K562 (cell line): ENCODE measurements around the gene GRIP1. TPM values are rescaled to one million over a fixed set of nuclear protein-coding genes. Genes with fewer than 3 reads are reported as not detected.

Experiments used
- ATAC-seq: fragments of 200-7000 bp; cut with Tn5 transposase; 3 replicates; pipeline ENCODE4 v1.9.1; 2020; ENCODE audit warnings: moderate library complexity
- BruUV-seq: library from RNA; stranded (reverse); fragments of 400-500 nt; replicated peaks from 2 replicates; lab custom pipeline; 2021; lab: Mats Ljungman, UMichigan
- CTCF ChIA-PET: fragments of 300-600 bp; formaldehyde crosslinking; extraction: SDS; loops from one replicate; lab custom pipeline; 2021; ENCODE audit warnings: low intra/inter-chr PET ratio; lab: Yijun Ruan, JAX
- POLR2A ChIA-PET: fragments of 300-600, 350-650 bp; sonication (Branson Sonifier 250); formaldehyde crosslinking; extraction: SDS; loops from one replicate; lab custom pipeline; 2021; ENCODE audit warnings: antibody characterized with exemption, inconsistent platforms; lab: Yijun Ruan, JAX
- DNase-seq, 4 experiments: peaks; one replicate each; pipeline versions ENCODE4 v3.0.0 to v3.0.0-alpha.2; 2011 to 2018; ENCODE audit warnings: low spot score in 3 of 4, mixed read lengths in 3 of 4; ENCODE audit errors: extremely low read depth in 1 of 4
- FAIRE-seq: peaks from 2 replicates; lab custom pipeline; 2011; peaks lifted over from hg19 to GRCh38; lab: Jason Lieb, UNC
- H2AFZ ChIP-seq: 2 replicates; pipeline ENCODE4 v1.6.0; 2011; ENCODE audit warnings: low read depth, low read length, control low read depth, inconsistent platforms
- H3K27ac ChIP-seq: fragments of 200-600 bp; 3 replicates; pipeline ENCODE4 v1.8.0; 2011; ENCODE audit warnings: low read depth, mild to moderate bottlenecking, control low read depth, inconsistent platforms, low read length, moderate library complexity, mixed read lengths; ENCODE audit errors: extremely low read depth
- H3K27me3 ChIP-seq, 2 experiments: fragments of 300-600 bp in 1 of 2; 2 replicates in 1 of 2; 3 replicates in 1 of 2; pipeline versions ENCODE4 v1.6.0 to v1.8.0; 2011; ENCODE audit warnings: inconsistent platforms in 2 of 2, low read length in 2 of 2, mild to moderate bottlenecking in 1 of 2, mixed read lengths in 1 of 2, moderate library complexity in 1 of 2; ENCODE audit not compliant: control insufficient read depth in 2 of 2, insufficient read depth in 2 of 2
- H3K36me3 ChIP-seq: fragments of 300-600 bp; 3 replicates; pipeline ENCODE4 v1.8.0; 2011; ENCODE audit warnings: mild to moderate bottlenecking, low read length, inconsistent platforms; ENCODE audit not compliant: control insufficient read depth, insufficient read depth
- H3K4me1 ChIP-seq, 2 experiments: fragments of 200-600 bp in 1 of 2; replicated peaks in 1 of 2; 2 replicates in 1 of 2; 3 replicates in 1 of 2; pipeline versions ENCODE4 v1.5.1 to v1.8.0; 2011; ENCODE audit warnings: inconsistent platforms in 2 of 2, low read length in 2 of 2, mild to moderate bottlenecking in 1 of 2, mixed read lengths in 1 of 2, moderate library complexity in 1 of 2; ENCODE audit not compliant: control insufficient read depth in 2 of 2, insufficient read depth in 2 of 2
- H3K4me2 ChIP-seq: 2 replicates; pipeline ENCODE4 v1.6.1; 2011; ENCODE audit warnings: low read length, control low read depth, inconsistent platforms, mixed read lengths; ENCODE audit not compliant: insufficient read depth
- H3K4me3 ChIP-seq: fragments of 200-600 bp; sonication (generic), shearing (Covaris generic); 2 replicates; pipeline ENCODE4 v1.5.1; 2016; ENCODE audit warnings: control low read depth, inconsistent platforms
- H3K79me2 ChIP-seq: fragments of 200-600 bp; 3 replicates; pipeline ENCODE4 v1.8.0; 2011; ENCODE audit warnings: low read length, inconsistent platforms; ENCODE audit not compliant: control insufficient read depth, insufficient read depth
- H3K9ac ChIP-seq, 2 experiments: 2 replicates each; pipeline versions ENCODE4 v1.6.0 to v1.6.1; 2011; ENCODE audit warnings: low read depth in 2 of 2, low read length in 2 of 2, control low read depth in 1 of 2, inconsistent platforms in 1 of 2, mild to moderate bottlenecking in 1 of 2, mixed read lengths in 1 of 2; ENCODE audit not compliant: insufficient read depth in 1 of 2
- H3K9me1 ChIP-seq: one replicate; pipeline ENCODE4 v1.6.0; 2011; ENCODE audit warnings: inconsistent platforms, mild to moderate bottlenecking, low read length, moderate library complexity; ENCODE audit not compliant: control insufficient read depth, insufficient read depth
- H3K9me3 ChIP-seq: replicated peaks from 2 replicates; pipeline ENCODE4 v1.5.1; 2011; ENCODE audit warnings: low read depth, low read length, inconsistent platforms; ENCODE audit not compliant: control insufficient read depth, insufficient read depth
- H4K20me1 ChIP-seq: replicated peaks from 2 replicates; pipeline ENCODE4 v1.6.1; 2011; ENCODE audit warnings: low read length, inconsistent platforms, mixed read lengths; ENCODE audit not compliant: control insufficient read depth, insufficient read depth
- BCOR ChIP-seq: fragments of 450-650 bp; IDR thresholded peaks from 2 replicates; pipeline ENCODE4 v1.6.1; 2016
- CC2D1A ChIP-seq: fragments of 450-650 bp; IDR thresholded peaks from 2 replicates; pipeline ENCODE4 v1.6.1; 2017; ENCODE audit warnings: mild to moderate bottlenecking
- CHCHD3 ChIP-seq: fragments of 250-450 bp; sonication (Bioruptor Pico); IDR thresholded peaks from 2 replicates; pipeline ENCODE4 v2.1.2; 2022; ENCODE audit warnings: mild to moderate bottlenecking
- KLF16 ChIP-seq: IDR thresholded peaks from 2 replicates; pipeline ENCODE4 v1.6.1; 2016; ENCODE audit warnings: antibody characterized with exemption
- ZNF175 ChIP-seq: fragments of 200-800 bp; sonication (Bioruptor generic); IDR thresholded peaks from 2 replicates; pipeline ENCODE4 v1.6.1; 2016; ENCODE audit warnings: low read depth, mild to moderate bottlenecking, missing genetic modification characterization, missing compliant biosample characterization
- ZNF57 ChIP-seq: fragments of 450-650 bp; formaldehyde crosslinking; IDR thresholded peaks from 2 replicates; pipeline ENCODE4 v1.4.0; 2020; ENCODE audit warnings: mild to moderate bottlenecking, moderate library complexity
- WGBS: fragments of 100-300 bp; shearing (Covaris generic); methylation state at CpG from one replicate; pipeline ENCODE4 v1.1.6; 2016; ENCODE audit warnings: low coverage, mixed read lengths; ENCODE audit not compliant: insufficient coverage; ENCODE audit errors: missing lambda C conversion rate; 5-methylcytosine and 5-hydroxymethylcytosine counted together
- in situ Hi-C: fragments of 300-500 bp; cut with MboI; formaldehyde crosslinking; loops from 4 replicates; pipeline ENCODE4 v1.15.0; 2018; ENCODE audit warnings: inconsistent platforms, mixed read lengths
- intact Hi-C: fragments of 100-400 bp; cut with micrococcal nuclease; formaldehyde crosslinking; loops from 2 replicates; pipeline ENCODE4 v1.14.2; 2022
- polyA plus RNA-seq, 8 experiments: library from polyadenylated mRNA; depleted of rRNA in 4 of 8; stranded (reverse) in 5 of 8; unstranded in 3 of 8; fragments of >200 nt; fragmentation: Nextera tagmentation in 2 of 8; fragmentation: Illumina TruSeq in 1 of 8; extraction: Ambion mirVana in 2 of 8; extraction: Trizol in 1 of 8; gene quantifications; 2 replicates each; pipeline versions ENCODE4 v1.2.1 to v1.2.3, GENCODE V29; 2011 to 2014; ENCODE audit warnings: inconsistent platforms in 1 of 8, missing spikeins in 1 of 8
- total RNA-seq, 7 experiments: library from RNA; depleted of rRNA in 6 of 7; stranded (reverse); fragments of >200 nt in 6 of 7; fragmentation: Illumina TruSeq in 2 of 7; extraction: Trizol in 2 of 7; gene quantifications; 2 replicates each; pipeline versions ENCODE4 v1.2.1 to v1.2.3, GENCODE V29; 2011 to 2021; ENCODE audit warnings: low replicate concordance in 1 of 7
- TF ChIP-seq, protein P1 (sequence below): sonication (generic); formaldehyde crosslinking; IDR thresholded peaks from 2 replicates; pipeline ENCODE4 v1.8.1; 2022; ENCODE audit warnings: missing genetic modification reagents
- TF ChIP-seq, protein P2 (sequence below), 2 experiments: IDR thresholded peaks in 1 of 2; conservative IDR thresholded peaks in 1 of 2; 2 replicates each; pipeline ENCODE4 v1.6.1; 2016; ENCODE audit warnings: low read depth in 2 of 2, mild to moderate bottlenecking in 1 of 2, missing compliant biosample characterization in 1 of 2, missing genetic modification characterization in 1 of 2, moderate library complexity in 1 of 2
- TF ChIP-seq, protein P3 (sequence below): fragments of 250-450 bp; sonication (Bioruptor Pico); IDR thresholded peaks from 2 replicates; pipeline ENCODE4 v1.5.1; 2021; ENCODE audit warnings: mild to moderate bottlenecking

Gene GRIP1
- total and polyA plus RNA-seq, 9 of the 15 experiments (the other 6 are each of a cell fraction or from before 2014, with no cell fraction given) = 0.28 to 1.2 (median 0.45) TPM

DNA sequence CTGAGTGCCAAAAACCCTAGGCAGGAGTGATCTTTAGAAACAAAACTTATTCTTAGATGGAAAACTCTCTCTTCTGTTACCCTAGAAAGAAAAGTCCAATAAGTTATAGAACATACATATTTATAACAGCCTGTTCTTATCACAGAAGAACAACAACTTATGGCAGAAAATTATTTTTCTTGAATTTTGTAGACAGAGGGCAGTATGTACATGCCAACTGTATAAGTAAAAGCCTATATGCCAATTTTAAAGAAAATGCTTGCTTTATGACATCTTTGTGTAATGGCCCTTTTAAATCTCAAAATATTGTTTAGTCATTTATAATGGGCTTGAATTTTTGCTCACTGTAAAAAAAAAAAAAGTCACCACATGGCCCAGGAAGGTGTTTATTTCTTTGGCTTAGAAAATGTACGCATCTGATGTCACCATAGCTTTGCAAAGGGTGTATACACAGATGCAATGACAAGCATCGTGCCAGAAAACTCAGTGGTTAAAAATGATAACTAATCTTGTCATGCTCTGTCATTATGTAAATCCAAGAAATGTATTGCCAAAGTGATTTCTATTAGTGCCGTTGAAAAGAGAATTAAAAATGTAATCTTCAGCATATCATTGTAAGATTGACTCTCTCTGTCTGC is 38.3 kb upstream of the GRIP1 start:
- 7% methylated on average over 3 of the region's 3 CpGs for WGBS
- no peak for FAIRE-seq
- ATAC-seq = no peak
- Histone ChIP-seq H3K4me2 (no peak overlapping the region), H2AFZ (no peak overlapping the region), H3K4me1 (no peaks in the 10 kb centered on the region), H4K20me1 (no peaks in the 10 kb centered on the region), H3K27ac (no peak overlapping the region), H3K27me3 (no peaks in the 10 kb centered on the region), H3K79me2 (no peaks in the 10 kb centered on the region), H3K4me3 (no peak overlapping the region), H3K9me3 (no peaks in the 10 kb centered on the region), H3K9ac (no peak overlapping the region), H3K9me1 (no peaks in the 10 kb centered on the region), H3K36me3 (no peaks in the 10 kb centered on the region)
- TF ChIP-seq ZNF175 (CRISPR knock-in tag) (no peak), KLF16 (no peak), CC2D1A (no peak), ZNF57 (no peak), CHCHD3 (CRISPR knock-in tag) (no peak), BCOR (no peak)
- TF ChIP-seq, protein P1, sequence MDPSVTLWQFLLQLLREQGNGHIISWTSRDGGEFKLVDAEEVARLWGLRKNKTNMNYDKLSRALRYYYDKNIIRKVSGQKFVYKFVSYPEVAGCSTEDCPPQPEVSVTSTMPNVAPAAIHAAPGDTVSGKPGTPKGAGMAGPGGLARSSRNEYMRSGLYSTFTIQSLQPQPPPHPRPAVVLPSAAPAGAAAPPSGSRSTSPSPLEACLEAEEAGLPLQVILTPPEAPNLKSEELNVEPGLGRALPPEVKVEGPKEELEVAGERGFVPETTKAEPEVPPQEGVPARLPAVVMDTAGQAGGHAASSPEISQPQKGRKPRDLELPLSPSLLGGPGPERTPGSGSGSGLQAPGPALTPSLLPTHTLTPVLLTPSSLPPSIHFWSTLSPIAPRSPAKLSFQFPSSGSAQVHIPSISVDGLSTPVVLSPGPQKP (CRISPR knock-in tag) = no peak
- TF ChIP-seq, protein P2, sequence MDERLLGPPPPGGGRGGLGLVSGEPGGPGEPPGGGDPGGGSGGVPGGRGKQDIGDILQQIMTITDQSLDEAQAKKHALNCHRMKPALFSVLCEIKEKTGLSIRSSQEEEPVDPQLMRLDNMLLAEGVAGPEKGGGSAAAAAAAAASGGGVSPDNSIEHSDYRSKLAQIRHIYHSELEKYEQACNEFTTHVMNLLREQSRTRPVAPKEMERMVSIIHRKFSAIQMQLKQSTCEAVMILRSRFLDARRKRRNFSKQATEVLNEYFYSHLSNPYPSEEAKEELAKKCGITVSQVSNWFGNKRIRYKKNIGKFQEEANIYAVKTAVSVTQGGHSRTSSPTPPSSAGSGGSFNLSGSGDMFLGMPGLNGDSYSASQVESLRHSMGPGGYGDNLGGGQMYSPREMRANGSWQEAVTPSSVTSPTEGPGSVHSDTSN (CRISPR knock-in tag; IDR thresholded peaks at IDR 0.05; ENCODE audit: low read depth) = no peak
- TF ChIP-seq, protein P2 (tag; conservative IDR thresholded peaks at IDR 0.05; ENCODE audit: low read depth) = no peak
- TF ChIP-seq, protein P3, sequence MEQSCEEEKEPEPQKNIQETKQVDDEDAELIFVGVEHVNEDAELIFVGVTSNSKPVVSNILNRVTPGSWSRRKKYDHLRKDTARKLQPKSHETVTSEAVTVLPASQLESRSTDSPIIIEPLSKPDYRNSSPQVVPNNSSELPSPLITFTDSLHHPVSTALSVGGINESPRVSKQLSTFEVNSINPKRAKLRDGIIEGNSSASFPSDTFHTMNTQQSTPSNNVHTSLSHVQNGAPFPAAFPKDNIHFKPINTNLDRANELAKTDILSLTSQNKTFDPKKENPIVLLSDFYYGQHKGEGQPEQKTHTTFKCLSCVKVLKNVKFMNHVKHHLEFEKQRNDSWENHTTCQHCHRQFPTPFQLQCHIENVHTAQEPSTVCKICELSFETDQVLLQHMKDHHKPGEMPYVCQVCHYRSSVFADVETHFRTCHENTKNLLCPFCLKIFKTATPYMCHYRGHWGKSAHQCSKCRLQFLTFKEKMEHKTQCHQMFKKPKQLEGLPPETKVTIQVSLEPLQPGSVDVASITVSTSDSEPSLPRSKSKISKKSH (CRISPR knock-in tag) = no peak
- in situ Hi-C loops = no loop called here
- CTCF ChIA-PET = no interaction called here
- no TSS peak for BruUV-seq
- DNase-seq = no peak
- intact Hi-C loops = no loop called here
- POLR2A ChIA-PET = no interaction called here
